NCI-H526 (cell line): ENCODE results near the gene ABCC4.
A peak's percentile ranks its signal among the peaks of the same experiment; 100 is the strongest.

Experiments
- DNase-seq, 2 experiments: peaks; one replicate each; lab custom pipeline; 2025; lab: John Stamatoyannopoulos, UW

Gene ABCC4

DNA sequence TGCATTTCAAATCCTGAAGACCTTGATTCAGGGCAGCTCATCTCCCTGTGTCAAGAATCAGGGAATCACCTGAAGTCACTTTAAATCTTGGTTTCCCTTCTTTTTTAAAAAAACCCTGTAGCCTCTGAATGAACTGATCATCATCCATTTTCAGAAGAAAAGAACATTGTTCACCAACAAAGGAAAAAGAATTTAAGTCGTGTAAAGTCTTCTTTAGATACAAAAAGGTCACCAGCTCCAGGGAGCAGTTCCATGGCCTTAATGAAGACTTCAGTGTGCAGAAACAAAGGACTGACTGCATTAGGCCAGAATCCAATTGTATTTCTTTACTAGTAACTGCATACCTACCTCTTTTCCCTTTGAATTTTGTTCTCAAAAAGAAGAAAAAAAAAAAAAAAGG, 245.0 kb downstream of the ABCC4 start:
- DNase-seq, result no peak

- no peak for DNase-seq
These were observed 250.2 kb downstream of the ABCC4 start for GRCh38 chr13:95050800-95051615.

GRCh38 chr13:95049772-95050171, 251.5 kb downstream of the ABCC4 start:
- no peak for DNase-seq

DNA sequence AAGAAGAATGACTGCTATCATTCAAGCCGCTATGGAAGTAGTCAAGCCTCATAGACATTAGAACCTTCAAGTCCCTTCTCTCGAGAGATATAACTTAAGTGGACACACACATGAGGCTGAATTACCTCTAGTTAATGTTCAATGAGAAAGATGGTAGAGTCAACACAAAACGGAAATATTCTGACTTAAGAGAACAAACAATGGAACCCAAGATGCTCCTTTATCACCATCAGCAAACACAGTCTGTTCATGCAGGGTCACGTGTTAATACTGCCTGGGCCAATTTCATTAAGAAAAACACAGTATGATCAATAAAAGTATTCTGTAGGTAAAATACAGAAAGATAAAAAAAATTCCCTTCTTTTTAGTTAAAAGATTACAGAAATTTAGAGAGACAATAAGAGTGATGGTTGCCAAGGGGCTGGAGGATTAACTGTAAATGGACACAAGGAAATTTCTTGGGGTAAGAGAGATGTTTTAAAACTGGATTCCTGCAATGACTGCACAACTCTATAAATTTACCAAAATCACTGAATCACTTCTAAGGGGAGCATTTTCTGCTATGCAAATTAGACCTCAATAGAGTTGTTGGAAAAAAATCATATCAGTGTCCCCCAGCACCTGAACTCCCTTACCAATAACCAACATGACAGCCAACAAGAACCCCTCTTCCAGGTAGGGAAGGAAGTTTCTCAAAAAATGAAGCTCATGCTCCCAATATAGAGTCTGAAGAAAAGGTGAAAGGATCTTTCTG, 256.6 kb downstream of the ABCC4 start:
- no peak for DNase-seq

GRCh38 chr13:95039415-95039814, 261.8 kb downstream of the ABCC4 start:
- no peak for DNase-seq

GRCh38 chr13:95038949-95039348, 262.3 kb downstream of the ABCC4 start:
- DNase-seq, result no peak

GRCh38 chr13:95035311-95036109, 265.7 kb downstream of the ABCC4 start:
- no peak for DNase-seq

GRCh38 chr13:95033890-95034289, 267.4 kb downstream of the ABCC4 start:
- no peak for DNase-seq

GRCh38 chr13:95032121-95032520, 269.1 kb downstream of the ABCC4 start:
- no peak for DNase-seq

DNA sequence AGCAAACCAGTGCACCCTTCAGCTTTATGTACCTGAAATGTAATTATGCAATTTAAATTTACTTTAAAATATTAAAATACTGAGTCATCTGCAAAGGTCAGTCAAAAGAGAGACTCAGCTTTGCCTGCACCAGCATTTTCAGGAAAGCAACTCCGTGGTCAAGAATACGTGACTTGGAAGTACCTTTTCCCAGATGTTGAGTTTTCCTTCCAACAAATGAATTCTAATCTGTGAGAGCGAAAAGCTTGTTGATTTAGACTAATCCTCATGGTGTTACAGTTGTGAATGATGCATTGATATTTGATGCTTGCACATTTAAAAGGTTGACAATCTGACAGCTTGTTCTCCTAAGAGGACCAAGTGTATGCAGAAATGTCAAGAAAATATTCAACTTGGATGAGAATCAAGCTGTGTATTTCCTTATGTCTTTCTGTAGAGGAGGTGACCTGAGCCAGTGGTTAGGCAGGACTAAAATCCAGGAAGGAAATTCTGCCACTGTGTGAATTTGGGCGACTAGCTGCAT, 270.4 kb downstream of the ABCC4 start:
- DNase-seq, result no peak

DNA sequence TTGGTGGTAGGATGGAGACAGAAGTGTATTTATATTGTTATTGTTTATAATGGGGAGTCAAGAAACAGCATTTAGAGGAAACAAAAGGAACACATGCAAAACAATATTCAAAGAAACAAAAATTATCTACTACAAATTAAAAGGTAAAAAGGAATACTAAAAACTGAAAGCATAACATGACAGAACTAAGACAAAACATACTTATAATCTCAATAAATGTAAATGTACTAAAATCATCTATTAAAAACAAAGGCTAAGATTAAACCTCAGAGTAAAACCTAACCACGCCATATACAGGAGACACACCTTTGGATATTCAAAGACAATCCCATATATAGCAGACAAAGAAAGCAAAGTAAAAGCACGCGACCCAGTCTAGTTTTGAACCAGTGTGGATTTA, 273.6 kb downstream of the ABCC4 start:
- DNase-seq, result no peak

GRCh38 chr13:95025116-95025515, 276.1 kb downstream of the ABCC4 start:
- DNase-seq, result no peak

- peak in 1 of 2 experiments; percentile 23 for DNase-seq
These were observed 277.8 kb downstream of the ABCC4 start for GRCh38 chr13:95023405-95023804.

GRCh38 chr13:95020298-95020987, 280.8 kb downstream of the ABCC4 start:
- DNase-seq, result no peak

DNA sequence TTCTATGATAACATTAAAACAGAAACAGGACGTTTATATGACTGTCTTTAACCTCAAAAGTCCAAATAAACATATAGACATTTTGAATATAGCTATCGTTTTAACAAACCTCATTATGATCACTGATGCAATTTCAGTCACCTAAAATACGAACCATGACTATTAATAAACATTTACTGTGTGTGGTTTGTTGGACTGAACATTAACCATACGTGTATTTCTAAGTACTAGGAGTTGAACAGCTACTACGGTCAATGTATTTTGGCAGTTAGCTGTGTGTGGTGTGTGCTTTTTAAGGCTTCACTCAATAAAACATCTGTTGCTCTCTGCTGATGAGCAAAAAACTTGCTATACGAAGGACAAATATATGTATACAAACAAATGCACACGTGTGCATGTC, 281.4 kb downstream of the ABCC4 start:
- no peak for DNase-seq

DNA sequence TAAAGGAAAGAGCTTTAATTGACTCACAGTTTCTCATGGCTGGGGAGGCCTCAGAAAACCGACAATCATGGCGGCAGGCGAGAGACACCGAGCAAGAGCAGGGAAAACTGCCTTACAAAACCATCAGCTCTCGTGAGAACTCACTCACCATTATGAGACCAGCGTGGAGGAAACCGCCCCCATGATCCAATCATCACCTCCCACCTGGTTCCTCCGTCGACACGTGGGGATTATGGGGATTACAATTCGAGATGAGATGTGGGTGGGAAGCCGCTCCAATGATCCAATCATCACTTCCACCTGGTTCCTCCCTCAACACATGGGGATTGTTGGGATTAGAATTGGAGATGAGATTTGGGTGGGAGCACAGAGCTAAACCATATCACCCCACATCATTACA, 293.9 kb downstream of the ABCC4 start:
- DNase-seq, result no peak

DNA sequence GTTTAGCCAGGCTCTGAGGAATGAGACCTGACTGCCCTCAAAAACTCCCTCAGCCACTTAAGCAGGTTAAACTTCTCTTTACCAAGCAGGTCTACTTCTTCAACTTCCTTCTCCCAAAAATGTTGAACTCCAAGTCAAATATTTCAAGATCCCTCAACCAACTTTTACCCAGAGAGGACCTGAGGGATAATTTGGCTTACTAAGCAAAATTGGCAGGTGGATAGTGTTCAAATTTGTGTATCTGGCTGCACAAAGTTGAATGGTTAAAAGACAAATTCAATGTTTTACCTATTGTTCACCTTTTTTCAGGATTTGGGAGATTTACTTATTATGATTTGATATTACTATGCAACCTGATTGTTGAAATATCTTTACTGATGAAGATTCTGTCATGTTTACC, 296.0 kb downstream of the ABCC4 start:
- no peak for DNase-seq

- DNase-seq, result peak; percentile 22 to 59
These were observed 298.0 kb downstream of the ABCC4 start for GRCh38 chr13:95003019-95003813.

GRCh38 chr13:95002126-95002525, 299.1 kb downstream of the ABCC4 start:
- peak in 1 of 2 experiments; percentile 11 for DNase-seq

DNA sequence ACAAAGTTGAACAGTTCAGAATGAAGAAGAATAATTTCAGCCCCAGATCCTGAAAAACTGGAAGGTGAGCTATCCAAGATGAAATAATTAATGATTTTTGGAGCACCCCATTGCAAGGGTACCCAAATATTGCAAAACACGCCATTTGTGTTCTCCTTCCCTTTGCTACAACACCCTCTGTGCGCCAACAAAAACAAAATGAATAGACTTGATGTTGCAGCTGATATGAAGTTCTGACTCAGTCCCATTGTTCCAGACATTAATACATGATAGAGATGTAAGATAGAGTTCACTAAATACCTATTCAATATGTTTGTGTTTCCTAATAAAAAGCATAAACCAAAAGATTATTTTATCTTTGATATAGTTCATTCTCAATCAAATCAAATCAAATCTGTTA, 301.4 kb downstream of the ABCC4 start:
- DNase-seq, result no peak

DNA sequence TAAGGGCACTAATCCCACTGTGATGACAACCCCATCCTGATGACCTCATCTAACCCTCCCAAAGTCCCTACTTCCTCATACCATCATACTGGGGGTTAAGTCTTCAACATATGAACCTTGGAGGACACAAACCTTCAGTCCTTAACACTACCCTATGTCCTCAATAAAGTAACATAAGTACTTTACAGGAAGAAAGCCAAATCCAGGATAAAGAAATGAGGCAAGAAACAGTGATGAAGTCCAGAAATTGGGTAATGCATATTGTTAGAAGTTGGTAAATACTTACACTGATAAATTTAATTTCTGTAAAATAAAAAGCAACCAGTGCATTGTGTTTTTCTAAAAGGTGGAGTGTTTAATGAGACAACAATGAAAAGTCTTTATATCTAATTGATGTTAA, 304.1 kb downstream of the ABCC4 start:
- no peak for DNase-seq
